Dermis microvascular lymphatic vessel endothelial cell (primary cell): ENCODE data around the gene ACVR1C. TPM values are rescaled to one million over a fixed set of nuclear protein-coding genes. Genes with fewer than 3 reads are reported as not detected.

ENCODE experiments used
- DNase-seq, 2 donors: peaks; one replicate each; pipeline versions ENCODE4 v3.0.0 to v3.0.0-alpha.2; 2010; ENCODE audit warnings: low read depth in 2 of 2
- total RNA-seq: library from RNA; depleted of rRNA; stranded (reverse); fragments of >200 nt; gene quantifications from 2 replicates; pipeline ENCODE4 v1.2.1, GENCODE V29; 2014

The ACVR1C gene
- total RNA-seq, 1 donor from 2014 or later, result under 0.01 TPM

DNA sequence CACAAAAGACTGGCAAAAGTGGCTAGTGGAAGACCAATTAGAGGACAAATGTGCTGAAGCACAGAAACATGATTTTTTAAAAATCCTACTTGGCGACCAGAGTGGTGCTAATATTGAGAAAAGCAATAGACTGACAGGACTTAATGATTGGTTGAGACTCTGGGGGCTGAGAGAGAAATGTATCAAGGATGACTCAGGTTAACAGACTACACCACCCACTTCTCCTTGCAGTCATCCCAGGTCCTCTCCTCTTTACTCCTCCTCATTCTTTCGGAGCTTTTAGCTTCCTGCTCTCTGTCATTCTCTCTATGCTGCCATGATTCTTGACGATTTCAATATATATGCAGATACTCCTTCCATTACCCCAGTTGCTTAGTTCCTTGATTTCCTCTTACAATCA, 130.2 kb downstream of the ACVR1C start:
- no peak for DNase-seq

DNA sequence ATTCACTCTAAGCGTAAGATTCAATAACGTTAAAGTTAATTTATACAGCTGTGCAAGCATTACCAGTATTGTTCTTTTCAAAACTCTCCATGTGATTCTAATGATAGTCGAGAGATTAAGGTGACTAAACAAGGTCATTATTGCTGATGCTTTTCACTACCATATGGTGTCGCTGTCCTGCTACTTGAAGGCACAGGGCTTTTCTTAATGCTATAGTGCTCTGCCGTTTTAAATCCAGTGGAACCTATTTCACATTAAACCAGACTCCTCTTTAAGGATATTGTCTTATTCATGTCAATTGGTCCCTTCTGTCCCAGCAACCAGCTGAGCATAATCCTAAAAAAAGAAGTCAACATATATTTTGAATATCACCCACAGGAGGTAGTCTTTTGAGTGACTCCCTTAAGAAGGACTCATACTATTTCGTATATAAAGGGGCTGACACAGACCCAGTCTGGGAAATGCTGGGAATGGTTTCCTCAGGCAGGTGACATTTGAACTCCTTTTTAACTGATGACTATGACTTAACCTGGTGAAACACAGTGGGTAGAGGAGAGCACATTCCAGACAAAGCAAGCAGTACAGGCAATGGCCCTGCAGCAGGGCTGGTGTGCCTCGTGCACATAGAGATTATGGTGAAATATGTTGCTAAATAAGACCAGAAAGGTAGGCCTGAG, 130.9 kb downstream of the ACVR1C start:
- DNase-seq, result peak; percentile 2 to 33

DNA sequence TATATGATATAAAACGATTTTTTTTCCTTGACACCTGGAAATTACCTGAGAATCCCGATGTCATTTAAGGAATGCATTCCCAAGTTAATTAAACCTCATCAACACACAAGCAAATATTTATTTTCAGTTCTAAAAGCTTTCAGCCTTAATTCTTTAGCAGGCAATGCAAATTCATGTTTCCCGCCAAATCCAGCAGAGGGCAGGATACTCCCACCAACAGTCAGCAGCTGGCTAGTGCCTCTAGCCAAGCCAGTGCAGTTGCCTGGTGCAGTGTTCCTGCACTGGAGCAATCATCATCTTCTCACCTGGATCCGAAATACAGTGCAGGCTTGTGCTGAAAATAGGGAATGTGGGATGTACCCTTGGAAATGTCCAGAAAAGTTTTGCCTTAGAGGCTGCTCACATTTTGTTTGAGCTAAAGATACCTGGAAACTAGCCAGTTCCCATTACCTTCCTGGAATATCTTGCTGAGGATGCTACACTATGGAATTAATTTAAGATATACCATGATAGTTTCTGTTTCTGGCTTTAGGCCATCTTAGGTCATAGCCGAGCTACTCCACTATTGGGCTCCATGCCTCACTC, 136.4 kb downstream of the ACVR1C start:
- DNase-seq, result peak; percentile 36 to 63

DNA sequence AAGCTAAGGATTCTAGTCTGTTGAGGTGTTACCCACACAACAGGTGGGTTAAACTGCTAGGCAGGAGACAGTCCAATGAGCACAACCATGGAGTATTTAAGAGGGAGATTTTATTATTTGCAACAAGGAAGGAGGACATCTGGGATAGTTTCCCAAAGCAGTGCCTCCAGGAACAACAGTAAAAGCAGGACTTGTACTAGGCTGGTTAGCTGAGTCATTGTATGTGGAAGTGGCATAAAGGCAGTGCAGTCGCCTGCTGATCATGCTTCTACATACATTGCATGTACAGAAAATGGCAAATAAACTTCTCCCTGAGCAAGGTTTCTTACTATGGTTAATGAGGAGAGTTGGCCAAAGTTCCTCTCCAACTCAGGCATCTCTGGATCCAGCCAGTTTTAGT, 138.7 kb downstream of the ACVR1C start:
- DNase-seq, result no peak

DNA sequence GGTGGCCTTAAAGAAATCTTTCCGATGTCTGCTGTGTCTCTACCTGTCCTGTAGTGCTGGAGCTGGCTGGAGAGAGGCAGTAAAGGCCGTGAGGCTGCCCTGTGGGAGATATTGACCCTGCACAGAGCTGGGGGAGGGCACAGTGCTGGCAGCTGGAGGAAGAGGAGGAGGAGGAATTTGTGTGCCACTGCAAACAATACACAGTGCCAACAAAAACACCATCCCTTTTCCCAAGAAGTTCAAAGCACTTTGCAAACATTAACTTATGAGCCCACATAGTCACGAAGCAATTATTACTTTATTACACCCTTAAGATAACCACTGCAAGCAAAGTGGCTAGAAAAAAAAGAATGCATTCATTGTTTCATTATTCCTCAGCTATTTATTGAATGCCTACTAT, 139.8 kb downstream of the ACVR1C start:
- peak in 1 of 2 donors; percentile 3 for DNase-seq

DNA sequence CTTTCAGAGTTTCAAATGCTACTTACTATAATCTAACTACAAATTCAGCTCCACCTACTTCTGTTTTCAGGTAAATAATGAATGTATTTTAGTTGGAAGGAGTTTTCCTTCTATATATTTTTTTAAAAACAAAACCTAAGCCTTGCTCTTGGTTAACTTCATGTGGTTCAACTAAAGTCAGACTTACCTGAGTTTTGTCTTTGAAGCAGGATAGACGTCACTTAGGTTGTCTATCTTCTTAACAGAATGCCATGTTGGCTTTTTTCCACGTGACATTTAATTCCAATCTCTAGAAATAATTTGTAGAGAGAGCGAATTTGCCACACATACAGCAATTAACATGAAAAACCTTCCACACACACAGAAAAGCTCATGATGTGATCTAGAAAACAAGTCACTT, 140.9 kb downstream of the ACVR1C start:
- no peak for DNase-seq

DNA sequence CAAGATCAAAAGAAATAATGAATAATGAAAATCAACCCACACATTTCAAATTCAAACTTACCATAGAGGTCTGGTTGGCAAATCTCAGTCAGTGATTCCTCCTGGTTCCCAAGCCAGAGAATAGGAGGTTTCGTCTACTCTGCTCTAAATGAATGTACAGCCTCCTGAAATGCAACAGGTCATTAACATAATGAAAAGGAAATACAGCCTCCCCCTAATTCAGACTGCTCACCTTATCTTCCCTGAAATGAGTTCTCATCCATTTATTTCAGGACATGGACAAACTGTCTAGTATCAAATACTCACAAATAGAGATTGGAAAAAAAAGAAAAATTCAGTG, 141.4 kb downstream of the ACVR1C start:
- no peak for DNase-seq

DNA sequence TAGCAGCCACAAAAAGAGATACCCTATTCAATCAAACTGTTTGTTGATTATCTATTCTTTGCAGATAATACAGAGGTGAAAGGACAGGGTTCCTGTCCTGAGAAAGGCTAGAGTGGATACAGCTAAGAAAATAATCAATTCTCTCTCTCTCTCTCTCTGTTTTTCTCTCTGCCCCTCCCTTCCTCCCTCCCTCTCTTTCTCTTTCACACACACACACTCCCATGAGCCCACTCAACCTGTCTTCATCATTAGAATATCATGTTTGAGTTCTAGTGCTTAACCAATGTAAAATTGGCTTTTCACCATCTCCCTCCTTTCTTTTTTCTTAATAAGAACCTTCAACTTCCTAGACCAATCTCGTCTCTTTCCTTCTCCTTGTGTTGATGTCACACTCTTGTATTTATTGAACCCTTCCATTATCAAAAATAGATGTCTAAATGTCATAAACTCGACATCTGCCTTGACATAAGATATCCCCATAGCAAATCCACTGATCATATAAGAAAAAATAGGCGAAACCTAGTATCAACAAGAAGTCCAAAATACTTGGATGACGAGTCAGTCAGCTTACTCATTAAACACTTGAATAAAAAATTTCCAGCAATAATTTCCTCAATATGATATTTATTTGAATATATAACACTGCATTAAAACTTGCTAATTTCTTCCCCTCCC, 141.9 kb downstream of the ACVR1C start:
- DNase-seq, result no peak

DNA sequence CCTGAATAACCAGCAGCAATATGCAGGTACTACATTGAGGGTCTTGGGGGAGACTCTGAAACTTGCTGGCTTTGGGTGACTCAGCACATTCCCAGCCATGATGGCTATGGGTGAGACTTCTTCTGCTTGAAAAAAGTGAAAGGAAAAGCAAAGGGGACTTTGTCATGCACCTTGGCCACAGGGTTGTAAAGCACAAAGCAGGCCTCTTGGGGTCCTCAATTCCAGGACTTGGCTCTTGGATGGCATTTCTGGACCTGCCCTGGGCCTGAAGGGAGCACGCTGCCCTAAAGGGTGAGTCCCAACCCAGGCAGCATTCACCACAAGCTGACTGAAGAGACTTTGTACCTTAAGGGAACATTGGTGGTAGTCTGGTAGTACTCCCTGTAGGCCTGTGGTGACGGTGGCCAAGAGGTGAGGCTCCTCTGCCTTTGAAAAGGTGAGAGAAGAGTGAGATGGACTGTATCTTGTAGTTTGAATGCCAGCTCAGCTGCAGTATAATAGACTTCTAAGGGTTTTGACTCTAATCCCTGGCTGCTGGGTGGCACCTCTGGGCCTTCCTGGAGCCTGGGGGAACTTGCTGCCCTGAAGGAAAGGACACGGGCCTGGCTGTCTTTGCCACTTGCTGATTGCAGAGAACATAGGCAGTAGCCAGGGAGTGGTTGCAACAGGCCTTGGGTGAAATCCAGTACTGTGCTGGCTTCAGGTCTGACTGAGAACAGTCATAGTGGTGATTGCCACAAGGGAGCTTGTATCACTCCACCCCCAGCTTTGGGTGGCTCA, 148.3 kb downstream of the ACVR1C start:
- DNase-seq, result no peak

DNA sequence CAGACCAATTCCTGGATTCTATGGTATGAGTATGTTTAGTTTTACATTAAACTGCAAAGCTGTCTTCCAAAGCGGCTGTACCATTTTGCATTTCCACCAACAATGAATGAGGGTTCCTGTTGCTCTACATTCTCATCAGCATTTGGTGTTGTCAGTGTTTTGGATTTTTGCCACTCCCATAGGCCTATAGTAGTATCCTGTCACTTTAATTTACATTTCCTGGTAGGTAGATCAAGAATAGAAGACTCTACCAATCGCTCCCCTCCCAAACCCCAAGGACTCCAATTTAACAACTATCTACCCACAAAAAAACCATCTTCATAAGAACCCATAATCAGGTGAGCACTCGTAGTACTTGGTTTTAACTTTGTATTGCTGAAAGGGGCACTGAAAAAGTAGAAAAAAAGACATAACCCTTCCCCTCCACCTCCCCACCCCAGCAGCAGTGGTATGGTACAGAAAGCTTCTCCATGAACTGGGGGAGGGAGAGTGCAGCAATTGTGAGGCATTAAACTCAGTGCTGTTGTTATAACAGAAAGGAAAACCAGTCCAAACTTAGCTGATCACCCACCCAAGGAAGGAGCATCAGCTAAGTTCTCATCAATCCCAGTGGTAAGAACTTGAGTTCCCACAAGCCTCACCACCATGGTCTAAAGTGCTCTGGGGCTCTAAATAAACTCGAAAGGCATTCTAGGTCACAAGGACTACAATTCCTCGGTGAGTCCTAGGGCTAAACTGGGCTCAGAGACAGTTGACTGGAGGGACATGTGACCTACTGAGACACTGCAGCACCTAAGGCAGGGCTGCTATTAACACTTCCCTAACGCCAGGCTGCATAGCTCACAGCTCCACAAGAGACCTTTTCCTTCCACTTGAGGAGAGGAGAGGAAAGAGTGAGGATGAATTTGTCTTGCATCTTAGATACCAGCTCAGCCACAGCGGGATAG, 149.3 kb downstream of the ACVR1C start:
- no peak for DNase-seq

DNA sequence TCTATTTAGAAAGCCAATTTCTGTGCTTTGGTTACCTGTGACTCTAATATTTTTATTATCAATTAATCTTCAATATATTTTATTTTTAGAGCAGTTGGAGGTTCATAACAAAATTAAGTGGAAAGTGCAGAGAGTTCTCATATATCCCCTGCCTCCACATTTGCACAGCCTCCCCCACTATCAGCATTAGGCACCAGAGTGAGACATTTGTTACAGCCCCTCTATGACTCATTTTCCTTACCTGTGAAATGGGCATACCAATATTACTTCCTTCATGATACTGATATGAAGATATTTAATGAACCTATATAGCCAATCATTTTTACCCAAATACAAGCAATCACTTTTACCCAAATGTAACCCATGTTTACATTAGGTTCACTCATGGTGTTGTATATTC, 150.7 kb downstream of the ACVR1C start:
- DNase-seq, result no peak

DNA sequence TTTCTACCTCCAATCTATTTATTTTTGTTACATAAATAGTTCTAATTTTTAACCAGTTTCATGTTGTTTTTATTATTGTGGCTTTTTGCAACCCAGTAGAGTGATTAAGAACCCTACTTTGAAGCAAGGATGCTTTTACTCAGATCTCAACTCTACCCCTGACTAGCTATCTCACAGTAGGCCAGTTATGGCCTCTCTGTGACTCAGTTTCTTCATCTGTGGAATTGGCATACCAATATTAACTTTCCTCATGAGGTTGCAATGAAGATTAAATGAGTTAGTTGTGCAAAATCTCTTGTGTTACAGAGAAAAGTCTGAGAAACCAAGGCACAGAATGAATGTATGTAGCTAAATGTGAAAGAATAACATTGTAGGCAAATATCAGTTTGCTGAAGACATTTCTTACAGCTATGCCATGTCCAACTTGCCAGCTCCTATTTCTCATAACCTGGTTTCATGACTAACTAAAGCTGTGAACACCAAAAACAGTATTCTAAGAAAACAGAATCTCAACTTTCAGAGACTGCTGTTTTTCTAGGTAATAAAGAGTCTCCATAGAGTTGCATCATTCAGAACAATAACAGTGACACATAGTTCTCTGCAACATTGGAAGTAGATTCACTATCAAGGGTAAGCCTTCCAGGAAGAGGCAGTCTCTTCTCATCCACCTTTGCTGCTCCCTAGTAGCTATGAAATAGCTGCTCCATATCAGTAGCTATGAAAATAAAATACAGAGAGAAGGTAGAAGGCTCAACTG, 151.5 kb downstream of the ACVR1C start:
- DNase-seq, result no peak

Other genes with a start within 250 kb of the ACVR1C start
- not detected in 2 replicates for gene CYTIP, start 184.8 kb downstream of the ACVR1C start, total RNA-seq
- gene ACVR1, start 247.5 kb upstream of the ACVR1C start, total RNA-seq, result 9.9 and 25.8 TPM in 2 replicates